ENCODE measurements around the gene SRD5A1.
"Not testable (repeated sequence)": the region's sequence is repeated elsewhere in the genome, so short reads cannot be mapped to it uniquely, and the experiment has no call there.

SRD5A1 gene

GRCh38 chr5:6637022-6637421 is 3.8 kb downstream of the SRD5A1 start:
- no peak overlapping the region for H3K4me3 ChIP-seq (ENCODE audit: low read depth, low read length)
- no peak for TF ChIP-seq CTCF (IDR thresholded peaks at IDR 0.05; ENCODE audit: low read depth, low read length, missing control alignments)
- no peak for DNase-seq (ENCODE audit: low read depth)

- no peak overlapping the region for H3K4me3 ChIP-seq (ENCODE audit: low read depth, low read length)
- no peak for DNase-seq (ENCODE audit: low read depth)
- no peak for TF ChIP-seq CTCF (IDR thresholded peaks at IDR 0.05; ENCODE audit: low read depth, low read length, missing control alignments)
Observed at GRCh38 chr5:6637590-6637989, 4.3 kb downstream of the SRD5A1 start.

- DNase-seq (ENCODE audit: low read depth), result no peak
- no peak overlapping the region for H3K4me3 ChIP-seq (ENCODE audit: low read depth, low read length)
- no peak for TF ChIP-seq CTCF (IDR thresholded peaks at IDR 0.05; ENCODE audit: low read depth, low read length, missing control alignments)
Observed at GRCh38 chr5:6638236-6638635, 5.0 kb downstream of the SRD5A1 start.

- H3K4me3 ChIP-seq (ENCODE audit: low read depth, low read length), result no peak overlapping the region
- TF ChIP-seq CTCF (IDR thresholded peaks at IDR 0.05; ENCODE audit: low read depth, low read length, missing control alignments), result no peak
- DNase-seq (ENCODE audit: low read depth), result no peak
Observed at GRCh38 chr5:6642655-6643054, 9.4 kb downstream of the SRD5A1 start.

GRCh38 chr5:6644794-6645241 is 11.6 kb downstream of the SRD5A1 start:
- TF ChIP-seq CTCF (IDR thresholded peaks at IDR 0.05; ENCODE audit: low read depth, low read length, missing control alignments), result no peak
- DNase-seq (ENCODE audit: low read depth), result no peak
- H3K4me3 ChIP-seq (ENCODE audit: low read depth, low read length), result no peak overlapping the region

GRCh38 chr5:6645571-6646362 is 12.5 kb downstream of the SRD5A1 start:
- not testable (repeated sequence) for DNase-seq (ENCODE audit: low read depth); H3K4me3 ChIP-seq (ENCODE audit: low read depth, low read length)

GRCh38 chr5:6649186-6649585 is 15.9 kb downstream of the SRD5A1 start:
- no peak for DNase-seq (ENCODE audit: low read depth)
- no peak overlapping the region for H3K4me3 ChIP-seq (ENCODE audit: low read depth, low read length)
- TF ChIP-seq CTCF (IDR thresholded peaks at IDR 0.05; ENCODE audit: low read depth, low read length, missing control alignments), result no peak
